Fibroblast of skin of right biceps (primary cell): ENCODE data around the gene BLCAP.

Source experiments
- DNase-seq: peaks from one replicate; pipeline ENCODE4 v3.0.0-alpha.2; 2013

The BLCAP gene

DNA sequence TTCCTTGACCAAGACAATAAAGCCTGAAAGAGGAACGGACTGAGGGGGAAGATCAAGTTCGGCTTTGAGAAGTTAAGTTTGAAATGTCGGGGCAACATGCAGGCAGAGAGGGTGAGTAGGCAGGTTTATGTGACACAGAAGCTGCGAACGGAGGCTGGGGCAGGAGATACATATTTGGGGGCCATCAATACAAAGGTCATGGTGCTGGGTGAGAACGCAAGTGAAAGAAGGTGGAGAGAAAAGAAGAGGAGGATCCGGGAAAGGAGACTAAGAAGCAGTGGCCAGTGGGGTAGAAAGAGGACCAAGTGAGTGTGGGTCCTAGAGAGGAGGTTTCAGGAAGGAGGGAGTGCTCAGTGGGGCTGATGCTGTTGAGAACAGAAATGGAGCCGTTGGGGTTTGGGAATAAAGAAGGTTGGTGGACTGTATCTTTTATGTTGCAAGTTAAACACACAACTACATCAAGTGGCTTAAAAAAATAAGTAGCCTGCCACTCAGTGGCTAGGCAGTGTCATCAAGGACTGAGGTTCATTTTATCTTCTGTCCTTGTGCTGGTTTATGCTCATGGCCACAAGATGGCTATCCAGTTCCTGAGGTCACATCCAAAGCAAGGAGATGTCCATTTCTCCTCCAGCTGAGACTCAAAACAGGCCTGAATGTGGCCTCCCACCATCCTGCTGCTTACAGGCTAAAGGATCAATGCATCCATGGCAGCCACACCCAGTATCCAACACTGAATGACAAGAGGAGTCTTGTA is 1.7 kb upstream of the BLCAP start:
- DNase-seq, result no peak

DNA sequence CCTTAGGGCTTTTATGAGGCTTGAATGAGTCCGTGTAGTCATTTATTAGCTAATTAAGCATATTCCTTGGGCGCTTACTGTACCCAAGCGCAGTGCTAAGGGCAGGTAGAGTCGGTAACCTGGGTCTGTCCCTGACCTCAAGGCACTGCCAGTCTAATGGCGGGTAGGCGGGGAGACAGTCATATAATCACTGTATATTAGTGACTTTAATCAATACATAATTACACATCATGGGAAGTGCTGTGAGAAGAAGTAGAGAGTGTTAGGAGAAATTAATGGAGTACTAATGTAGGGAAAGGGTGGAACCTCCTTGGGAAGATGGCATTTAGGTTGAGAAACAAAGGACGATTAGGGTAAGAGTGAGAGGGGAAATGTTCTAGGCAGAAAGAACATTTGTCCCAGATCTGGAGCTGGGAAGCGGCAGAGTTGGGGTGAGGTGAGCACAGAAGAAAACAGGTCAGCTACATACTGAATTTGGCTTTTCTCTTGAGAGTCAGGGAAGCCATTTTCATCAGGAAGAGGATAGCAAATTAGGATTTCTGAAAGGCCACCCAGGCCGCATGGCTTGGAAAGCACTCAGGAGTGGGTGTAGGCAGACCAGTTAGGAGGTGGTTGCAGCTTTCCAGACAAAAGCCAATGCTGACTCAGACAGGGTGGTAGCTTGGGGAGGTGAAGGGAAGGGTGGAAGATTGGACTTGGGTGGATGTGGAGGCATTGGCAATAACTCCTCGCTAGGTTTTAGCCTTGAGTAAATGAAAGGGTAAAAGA is 954 bp upstream of the BLCAP start:
- no peak for DNase-seq

DNA sequence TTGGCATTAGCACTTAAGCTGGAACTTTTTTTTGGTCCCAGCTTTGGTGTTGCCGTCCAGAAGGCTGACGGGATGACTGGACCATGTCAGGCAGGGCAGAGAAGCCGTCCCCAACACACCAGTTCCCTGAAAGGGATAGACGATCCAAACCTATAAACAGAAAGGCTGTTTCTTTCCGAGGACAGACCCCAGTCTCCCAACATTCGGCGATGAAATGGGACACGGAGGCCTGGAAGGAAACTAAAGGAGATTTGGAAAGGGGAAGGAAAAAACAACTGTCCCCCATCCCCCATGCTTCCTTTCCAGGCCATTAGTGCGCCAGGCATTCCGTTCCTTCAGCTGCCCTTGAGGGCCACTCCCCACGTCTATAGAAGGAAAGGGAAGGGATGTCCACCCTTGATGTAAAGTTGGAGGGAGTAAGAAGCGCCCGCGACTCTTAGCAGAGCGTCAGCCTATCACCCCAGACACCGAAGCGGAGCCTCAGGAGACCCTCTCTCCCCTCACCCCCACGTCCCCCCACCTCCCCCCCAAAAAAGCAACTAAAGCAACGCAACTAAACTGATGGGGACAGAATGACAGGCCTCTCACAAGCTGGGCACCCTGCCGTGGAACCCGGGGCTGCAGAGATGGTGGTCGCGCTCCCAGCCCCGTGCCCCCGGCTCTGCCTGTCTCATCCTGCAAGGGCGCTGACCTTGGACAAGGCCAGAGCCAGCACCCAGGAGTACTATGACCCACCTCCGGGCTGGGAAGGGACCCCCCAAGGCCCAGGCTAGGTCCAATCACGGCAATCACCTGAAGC is 638 bp downstream of the BLCAP start:
- DNase-seq, result peak; percentile 38

DNA sequence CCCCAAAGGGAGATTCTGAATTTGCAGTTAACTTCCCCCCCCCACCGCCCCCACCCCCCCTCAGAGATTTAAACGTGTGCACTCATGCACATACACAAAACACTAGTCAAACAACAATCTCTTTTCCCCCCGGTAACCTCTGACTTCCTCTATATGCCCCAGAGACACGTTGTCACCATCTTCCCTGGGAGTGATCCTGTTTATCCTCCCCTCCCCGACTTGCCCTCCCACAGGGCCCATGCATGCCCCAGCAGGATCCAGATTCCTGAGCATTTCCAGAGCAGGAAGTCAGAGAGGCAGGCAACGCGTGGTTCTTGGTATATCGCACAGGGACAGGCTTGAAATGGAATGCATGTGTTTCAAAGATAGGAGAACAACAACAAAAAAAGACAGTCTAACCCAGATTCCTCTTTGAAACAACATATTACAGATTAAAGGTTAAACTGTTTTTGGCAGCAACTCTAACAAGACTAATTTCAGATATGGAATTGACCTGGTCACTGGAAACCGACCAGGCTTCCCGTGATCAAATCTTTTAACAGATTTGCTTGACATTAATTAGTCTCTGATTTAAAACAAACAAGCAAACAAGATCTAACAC is 1.3 kb downstream of the BLCAP start:
- peak; percentile 74 for DNase-seq

DNA sequence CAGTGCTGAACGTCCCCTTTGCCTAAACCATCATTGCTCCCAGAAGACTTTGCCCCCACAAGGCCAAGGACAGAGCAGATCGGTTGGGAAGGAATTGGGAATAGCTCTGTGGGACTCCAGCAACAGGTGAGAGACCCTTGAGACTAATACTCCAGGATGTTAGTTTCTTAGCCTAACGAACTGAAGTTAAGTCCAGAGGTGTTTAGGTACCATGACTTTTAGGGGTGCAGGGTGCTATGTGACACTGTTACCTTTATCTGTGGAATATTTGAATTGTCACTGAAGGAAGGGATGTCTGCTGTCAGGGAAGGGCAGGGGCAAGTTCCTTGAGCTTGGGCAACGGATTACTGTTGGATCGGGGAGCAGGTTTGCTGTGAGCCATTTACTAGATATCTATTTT is 1.9 kb downstream of the BLCAP start:
- DNase-seq, result no peak

DNA sequence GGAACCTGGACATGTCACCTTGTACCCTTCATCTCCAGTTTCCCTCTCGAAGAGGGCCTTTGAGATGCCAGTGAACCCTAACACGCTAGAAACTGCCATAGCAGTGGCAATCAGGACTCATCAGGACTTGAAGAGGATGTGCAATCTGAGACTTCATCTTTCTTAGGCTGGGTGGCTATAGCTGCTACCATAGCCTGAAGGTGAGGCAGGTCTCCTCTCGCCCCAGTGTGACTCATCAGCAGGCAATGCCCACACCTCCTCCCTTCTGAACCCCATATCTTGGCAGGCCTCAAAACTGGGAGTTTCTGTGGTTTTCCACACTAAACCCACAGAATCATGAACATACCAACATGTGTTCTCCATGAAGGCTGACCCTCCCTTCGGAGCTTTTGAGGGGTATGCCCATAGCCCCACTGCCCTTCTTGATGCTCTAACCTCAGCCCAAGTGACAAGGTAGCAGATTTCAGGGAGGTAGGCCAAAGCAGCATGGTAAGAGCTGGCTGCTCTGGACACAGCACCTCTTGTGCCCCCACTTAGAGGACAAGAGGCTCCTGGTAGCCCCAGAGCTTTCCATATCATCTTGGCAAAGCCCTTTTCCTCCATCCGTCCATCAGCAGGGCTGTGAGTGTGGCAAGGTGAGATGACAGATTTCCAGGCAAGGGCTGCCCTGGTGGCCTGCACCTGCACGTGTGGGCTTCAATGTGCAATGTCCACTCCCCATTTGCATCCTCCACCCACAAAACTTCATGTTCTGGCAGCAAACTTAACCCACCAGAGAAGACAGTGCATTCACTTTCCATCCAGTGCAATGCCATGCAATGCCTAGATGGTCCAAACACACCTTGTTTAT is 2.6 kb downstream of the BLCAP start:
- peak; percentile 54 for DNase-seq

DNA sequence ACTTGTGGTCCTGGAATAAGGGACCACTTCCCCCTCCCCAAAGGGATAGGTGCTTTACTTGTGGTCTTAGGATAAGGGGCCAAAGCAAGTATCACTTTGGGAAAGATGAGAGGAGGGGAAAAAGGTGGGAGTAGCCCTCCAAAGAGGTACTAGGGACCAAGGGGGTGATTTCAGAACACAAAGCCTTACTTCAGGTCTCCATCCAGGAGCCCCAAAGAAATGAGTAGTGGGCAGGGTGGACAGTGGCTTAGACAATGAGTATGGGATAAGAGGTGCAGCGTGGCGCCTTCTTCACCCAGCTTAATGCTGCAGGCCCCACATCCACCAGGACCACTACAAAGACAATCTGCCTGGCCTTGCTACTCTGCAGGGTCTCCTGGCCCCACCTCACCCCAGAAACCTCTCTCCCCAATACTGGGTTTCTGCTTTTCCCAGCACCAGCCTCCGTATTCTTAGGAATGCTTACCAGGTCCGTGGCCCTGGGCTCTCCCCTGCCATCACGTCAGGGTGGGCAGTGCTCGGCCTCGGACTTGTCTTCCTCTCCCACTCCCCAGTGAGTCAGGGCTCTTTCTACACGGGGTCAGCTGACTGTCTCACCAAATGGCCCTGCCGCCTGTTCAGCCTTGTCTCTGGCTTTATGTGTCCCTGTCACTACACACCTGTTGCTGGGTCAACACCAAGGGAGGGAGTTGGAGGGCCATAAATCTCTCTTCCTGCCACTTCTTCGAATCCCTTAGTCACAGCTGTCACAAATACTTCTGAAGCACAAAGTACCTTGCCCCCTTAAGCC is 3.6 kb downstream of the BLCAP start:
- no peak for DNase-seq

DNA sequence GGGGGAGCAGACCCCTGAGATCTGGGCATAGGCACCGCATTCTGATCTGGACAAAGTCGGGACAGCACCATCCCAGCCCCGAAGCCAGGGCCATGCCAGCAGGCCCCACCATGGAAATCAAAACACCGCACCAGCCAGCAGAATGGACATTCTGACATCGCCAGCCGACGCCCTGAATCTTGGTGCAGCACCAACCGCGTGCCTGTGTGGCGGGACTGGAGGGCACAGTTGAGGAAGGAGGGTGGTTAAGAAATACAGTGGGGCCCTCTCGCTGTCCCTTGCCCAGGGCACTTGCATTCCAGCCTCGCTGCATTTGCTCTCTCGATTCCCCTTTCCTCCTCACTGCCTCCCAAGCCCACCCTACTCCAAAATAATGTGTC is 4.7 kb downstream of the BLCAP start:
- DNase-seq, result no peak

DNA sequence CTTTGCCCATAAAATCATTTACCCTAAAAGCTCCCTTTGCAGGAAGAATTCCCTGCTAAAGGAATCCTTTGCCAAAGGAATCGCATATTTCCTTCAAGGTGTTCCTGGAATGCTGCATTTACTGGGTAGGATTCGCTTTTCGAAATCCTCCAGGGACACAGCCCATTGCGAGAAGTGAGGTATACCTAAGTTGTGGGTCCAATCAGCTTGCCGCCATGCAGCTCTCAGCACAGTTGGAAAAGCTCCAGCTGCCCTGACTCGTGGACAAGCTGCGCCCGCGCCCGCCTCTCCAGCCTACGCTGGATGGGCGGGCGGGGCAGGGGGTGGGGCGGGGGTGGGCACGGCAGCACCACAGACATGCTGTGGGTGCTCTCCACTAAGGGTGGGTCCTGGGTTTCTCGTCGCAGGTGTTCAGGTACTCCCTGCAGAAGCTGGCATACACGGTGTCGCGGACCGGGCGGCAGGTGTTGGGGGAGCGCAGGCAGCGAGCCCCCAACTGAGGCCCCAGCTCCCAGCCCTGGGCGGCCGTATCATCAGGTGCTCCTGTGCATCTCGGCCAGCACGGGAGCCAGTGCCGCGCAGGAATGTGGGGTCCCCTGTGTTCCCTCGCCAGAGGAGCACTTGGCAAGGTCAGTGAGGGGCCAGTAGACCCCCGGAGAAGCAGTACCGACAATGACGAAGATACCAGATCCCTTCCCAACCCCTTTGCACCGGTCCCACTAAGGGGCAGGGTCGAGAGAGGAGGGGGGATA is 5.2 kb downstream of the BLCAP start:
- peak; percentile 55 for DNase-seq

DNA sequence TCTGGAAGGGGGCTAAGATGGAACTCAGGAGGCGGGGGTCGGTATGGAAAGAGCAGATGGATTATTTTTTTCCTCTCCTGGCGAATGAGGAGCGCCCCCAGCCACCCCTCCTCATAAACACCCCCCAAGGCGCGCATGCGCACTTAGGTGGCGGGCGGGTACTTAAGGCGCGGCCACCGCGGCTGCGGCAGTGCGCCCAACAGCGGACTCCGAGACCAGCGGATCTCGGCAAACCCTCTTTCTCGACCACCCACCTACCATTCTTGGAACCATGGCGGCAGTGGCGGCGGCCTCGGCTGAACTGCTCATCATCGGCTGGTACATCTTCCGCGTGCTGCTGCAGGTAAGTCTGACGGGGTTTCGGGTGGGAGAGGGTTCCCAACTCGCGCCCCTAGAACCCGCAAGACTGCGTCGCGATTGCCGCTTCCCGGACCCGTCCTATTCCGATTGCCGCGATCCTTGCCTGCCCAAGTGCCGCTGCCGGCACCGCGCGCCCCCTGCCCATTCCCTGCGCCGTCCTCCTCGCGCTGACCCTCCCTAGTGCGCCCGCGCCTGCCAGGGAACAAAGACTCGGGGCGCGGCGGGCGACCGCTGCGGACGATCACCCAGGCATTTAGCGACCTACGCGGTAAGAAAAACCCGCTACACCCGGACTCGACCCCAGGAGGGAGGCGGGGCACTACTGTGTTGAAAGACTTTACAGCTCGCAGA is 6.5 kb downstream of the BLCAP start, which contains the start of gene NNAT:
TSS of gene NNAT (plus strand) at position 190 of the 711 bp plus-strand sequence. CDS start at position 272, 82 bp downstream.
- peak; percentile 35 for DNase-seq

DNA sequence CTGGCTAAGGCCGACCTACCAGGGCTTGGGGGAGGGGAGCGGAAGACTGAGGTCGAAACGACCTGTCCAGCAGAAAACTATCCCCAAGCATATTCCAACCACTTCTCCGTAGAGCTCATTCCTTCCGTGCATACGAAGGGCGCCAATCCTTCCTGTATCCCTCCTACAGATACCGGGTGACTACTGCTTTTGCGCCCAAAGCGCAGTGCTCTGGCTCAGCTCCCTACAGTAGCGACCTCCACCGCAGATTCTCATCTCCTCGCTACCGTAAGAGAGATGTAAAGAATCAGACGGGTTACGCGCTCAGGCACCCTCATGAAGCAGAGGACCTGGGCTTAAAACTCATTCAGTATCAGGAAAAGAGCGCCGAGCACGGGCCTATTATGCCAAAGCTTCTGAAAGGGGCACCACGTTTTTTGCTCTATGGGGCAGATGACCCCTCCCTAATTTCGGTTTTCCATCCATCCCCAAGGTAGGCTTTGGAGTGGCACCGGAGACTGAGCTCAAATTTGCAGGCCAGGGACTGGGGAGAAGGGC is 7.2 kb downstream of the BLCAP start:
- DNase-seq, result no peak

DNA sequence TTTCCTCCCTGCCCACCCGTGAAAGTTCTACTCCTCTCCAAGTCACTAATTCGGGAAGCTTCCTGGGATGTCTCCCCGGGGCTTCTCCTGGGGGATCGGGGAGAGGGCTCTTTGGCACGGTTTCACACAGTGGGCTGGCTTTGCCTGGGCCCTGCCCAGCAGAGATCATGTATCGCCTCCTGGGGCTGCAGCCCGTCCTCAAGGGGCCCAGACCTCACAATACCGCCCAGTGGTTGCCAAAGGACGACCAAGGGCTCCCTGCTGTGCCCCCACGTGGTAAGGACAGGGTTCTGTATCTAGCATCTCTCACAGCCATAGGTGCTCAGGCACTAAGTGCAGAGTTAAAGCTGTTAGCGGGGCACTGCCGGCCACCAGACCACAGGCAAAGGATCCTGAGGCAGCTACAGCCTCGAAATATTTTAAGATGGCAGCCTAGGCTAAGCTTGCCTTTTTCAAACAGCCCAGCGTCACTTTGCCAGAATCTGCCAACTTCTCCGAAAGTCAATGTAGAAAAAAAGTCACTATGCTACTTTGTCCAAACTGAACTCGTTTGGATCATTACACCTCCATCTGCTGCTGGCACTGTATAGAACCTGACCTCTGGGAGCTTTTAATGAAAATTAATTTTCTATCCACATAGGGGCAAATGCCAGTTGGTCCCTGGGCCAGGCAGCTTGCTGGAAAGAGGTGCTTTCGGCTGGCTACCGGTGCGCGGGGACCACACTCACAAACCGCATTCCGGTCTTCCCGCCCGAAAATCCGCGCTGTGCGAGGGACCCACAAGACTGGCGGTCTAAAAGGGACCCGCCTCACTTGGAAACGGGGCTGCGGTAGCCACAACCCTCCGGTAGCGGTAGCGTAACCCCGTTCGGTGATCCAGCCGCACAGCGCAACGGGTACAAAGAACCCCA is 7.9 kb downstream of the BLCAP start:
- DNase-seq, result peak; percentile 40

DNA sequence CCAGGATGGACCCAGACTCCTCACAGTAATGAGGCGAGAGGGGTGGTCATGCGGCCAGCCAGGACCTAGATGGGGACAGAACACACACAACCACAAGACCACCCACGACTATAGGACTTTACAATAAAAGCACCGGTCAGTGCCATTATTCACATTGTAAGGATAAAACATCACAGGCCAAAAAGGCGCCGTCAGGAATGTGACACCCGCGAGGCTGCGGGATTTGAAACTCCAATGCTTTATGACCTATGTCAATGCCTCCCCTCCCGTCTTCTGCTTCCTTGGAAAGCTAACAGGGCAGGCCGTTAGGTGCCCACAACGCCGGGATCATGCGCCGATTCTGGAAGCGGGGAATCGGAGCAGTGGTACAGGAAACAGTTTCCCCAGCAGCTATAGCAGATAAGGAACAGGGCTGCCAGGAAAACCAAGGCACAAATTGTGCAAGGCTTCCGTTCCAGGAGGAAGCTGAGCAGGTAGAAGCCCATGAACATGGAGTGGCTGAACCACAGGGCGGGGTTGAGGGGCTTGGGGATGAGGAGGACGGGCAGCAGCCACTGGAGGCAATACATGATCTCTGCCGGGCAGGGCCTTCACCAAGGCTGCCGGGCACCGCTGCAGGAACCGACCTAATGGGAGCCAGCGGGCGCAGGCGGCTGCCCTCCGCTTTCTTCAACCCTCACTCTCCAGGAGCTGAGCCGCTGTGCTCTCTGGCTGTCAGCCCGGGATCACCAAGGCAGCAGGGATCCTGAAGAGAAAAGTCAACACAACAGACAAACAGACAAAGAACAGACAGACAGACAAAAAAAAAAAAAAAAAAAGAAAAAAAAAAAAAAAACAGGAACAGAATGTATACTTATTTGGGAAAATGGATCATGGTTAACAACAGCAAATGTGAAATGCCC is 8.8 kb downstream of the BLCAP start:
- DNase-seq, result no peak

DNA sequence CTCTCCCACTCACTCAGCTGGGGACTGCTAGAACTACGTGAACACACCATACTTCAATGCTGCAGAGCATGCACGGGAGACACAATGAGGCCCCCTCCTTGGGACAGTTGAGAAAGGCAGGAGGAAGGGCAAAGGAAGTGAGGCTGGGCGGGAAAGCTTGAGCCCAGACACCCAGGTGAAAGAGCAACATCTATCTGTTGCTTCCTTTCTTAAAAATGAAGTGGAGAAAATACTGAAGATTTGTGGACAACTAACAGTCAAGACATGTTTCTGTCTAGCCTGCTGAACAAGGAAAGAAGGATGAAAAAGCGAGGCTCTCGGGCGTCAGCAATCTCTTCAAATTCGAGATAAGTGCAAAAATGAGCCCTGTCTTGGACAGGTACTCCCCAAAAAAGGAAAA is 9.6 kb downstream of the BLCAP start:
- DNase-seq, result no peak

DNA sequence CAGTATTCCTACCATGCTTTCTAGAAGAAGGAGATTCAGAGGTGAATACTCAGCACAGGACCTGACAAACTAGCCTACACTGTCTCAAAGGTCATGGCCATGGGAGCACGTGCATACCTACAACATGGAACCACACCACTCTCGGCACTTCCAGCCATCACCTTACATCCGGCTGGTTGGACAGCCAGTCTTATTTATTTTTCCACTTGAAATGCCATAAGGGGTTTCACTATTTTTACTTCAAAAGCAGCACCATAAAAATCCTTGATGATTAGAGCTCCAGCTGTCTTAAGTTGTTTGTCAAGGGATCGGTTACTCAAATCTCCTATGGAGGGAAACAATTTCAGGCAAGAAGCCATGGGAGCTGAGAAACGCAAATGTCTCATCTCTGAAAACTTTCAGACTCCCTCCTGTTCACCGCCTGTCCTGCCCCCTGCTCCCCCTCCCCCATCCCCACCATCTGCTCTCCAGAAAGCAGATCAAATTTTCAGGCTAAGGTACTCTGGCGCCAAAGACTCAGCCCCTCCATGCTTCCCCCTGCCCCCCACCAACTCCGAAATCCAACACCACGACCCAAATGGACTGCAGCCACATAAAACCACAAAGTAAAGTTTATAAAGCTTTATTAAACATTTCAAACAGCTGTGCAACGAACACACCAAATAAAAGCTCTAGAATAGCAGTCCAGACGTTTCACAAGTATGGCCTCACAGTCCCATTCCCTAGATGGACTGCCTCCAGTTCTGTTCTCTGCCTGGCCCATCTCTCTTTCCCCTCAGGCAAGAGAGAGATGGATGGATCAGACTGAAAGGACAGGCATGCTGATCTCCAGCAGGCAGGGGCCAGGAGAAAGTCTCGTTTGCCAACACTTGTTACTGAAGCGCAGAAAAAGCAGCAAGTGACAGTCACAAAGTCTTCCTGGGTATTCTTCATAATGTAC is 10.6 kb downstream of the BLCAP start:
- peak; percentile 91 for DNase-seq

DNA sequence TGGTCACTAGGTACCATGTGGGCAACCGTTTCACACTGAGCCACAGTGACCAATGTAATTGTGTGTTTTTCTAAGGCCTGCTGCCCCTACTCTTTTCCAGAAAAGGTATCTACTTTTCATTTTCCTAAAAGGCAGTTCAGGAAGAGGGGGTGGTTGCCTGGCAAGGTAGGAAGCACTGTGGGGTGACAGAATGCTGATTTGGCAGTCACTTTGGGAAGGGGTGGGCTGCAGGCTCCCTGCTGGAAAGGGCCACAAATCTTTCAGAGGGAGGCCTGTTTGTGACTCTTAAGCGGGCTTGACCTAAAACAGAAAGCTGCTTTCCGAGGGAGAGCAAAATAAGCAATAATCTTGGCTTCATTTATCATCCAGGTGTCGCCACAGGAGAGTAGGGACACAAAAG is 11.8 kb downstream of the BLCAP start:
- DNase-seq, result no peak
